PC-9 (cell line): ENCODE measurements around the gene DNM3.

Experiments
- CTCF ChIP-seq: fragments of 200-600 bp; sonication (generic); conservative IDR thresholded peaks from 2 replicates; pipeline ENCODE4 v1.6.1; 2017; ENCODE audit warnings: mixed run types, antibody characterized with exemption, mild to moderate bottlenecking, moderate library complexity
- EZH2 ChIP-seq: fragments of 200-600 bp; sonication (generic); IDR thresholded peaks from 2 replicates; pipeline ENCODE4 v1.8.0; 2017; ENCODE audit warnings: antibody characterized with exemption, low read depth

GRCh38 chr1:172388490-172388889 is 547.2 kb downstream of the DNM3 start:
- TF ChIP-seq EZH2 (no peak), CTCF (no peak)
